Epidermal melanocyte (primary cell): Measurements from ENCODE around the gene HBG1.

Source experiments
- DNase-seq: peaks from one replicate; pipeline ENCODE4 v3.0.0; 2011; ENCODE audit warnings: low spot score; ENCODE audit not compliant: insufficient read length

Gene HBG1

DNA sequence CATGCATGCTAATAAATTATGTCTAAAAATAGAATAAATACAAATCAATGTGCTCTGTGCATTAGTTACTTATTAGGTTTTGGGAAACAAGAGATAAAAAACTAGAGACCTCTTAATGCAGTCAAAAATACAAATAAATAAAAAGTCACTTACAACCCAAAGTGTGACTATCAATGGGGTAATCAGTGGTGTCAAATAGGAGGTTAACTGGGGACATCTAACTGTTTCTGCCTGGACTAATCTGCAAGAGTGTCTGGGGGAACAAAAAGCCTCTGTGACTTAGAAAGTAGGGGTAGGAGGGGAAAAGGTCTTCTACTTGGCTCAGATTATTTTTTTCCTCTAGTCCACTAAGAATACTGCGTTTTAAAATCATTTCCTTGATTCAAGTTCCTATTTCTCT lies 22.0 kb downstream of the HBG1 start:
- DNase-seq: no peak

DNA sequence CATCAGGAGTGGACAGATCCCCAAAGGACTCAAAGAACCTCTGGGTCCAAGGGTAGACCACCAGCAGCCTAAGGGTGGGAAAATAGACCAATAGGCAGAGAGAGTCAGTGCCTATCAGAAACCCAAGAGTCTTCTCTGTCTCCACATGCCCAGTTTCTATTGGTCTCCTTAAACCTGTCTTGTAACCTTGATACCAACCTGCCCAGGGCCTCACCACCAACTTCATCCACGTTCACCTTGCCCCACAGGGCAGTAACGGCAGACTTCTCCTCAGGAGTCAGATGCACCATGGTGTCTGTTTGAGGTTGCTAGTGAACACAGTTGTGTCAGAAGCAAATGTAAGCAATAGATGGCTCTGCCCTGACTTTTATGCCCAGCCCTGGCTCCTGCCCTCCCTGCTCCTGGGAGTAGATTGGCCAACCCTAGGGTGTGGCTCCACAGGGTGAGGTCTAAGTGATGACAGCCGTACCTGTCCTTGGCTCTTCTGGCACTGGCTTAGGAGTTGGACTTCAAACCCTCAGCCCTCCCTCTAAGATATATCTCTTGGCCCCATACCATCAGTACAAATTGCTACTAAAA lies 22.8 kb downstream of the HBG1 start, which contains the start of gene HBB:
TSS of gene HBB (minus strand) at position 340 of the 579 bp plus-strand sequence. CDS start at position 290, 50 bp downstream.
- DNase-seq: no peak

DNA sequence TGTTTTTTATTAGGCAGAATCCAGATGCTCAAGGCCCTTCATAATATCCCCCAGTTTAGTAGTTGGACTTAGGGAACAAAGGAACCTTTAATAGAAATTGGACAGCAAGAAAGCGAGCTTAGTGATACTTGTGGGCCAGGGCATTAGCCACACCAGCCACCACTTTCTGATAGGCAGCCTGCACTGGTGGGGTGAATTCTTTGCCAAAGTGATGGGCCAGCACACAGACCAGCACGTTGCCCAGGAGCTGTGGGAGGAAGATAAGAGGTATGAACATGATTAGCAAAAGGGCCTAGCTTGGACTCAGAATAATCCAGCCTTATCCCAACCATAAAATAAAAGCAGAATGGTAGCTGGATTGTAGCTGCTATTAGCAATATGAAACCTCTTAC lies 24.2 kb downstream of the HBG1 start:
- DNase-seq: no peak

DNA sequence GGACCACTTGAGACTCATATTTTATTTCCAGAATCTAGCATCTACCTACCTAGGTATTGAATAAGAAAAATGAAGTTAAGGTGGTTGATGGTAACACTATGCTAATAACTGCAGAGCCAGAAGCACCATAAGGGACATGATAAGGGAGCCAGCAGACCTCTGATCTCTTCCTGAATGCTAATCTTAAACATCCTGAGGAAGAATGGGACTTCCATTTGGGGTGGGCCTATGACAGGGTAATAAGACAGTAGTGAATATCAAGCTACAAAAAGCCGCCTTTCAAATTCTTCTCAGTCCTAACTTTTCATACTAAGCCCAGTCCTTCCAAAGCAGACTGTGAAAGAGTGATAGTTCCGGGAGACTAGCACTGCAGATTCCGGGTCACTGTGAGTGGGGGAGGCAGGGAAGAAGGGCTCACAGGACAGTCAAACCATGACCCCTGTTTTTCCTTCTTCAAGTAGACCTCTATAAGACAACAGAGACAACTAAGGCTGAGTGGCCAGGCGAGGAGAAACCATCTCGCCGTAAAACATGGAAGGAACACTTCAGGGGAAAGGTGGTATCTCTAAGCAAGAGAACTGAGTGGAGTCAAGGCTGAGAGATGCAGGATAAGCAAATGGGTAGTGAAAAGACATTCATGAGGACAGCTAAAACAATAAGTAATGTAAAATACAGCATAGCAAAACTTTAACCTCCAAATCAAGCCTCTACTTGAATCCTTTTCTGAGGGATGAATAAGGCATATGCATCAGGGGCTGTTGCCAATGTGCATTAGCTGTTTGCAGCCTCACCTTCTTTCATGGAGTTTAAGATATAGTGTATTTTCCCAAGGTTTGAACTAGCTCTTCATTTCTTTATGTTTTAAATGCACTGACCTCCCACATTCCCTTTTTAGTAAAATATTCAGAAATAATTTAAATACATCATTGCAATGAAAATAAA lies 24.8 kb downstream of the HBG1 start:
- DNase-seq: no peak

GRCh38 chr11:5223686-5224085 lies 26.0 kb downstream of the HBG1 start:
- no peak for DNase-seq

GRCh38 chr11:5223146-5223545 lies 26.5 kb downstream of the HBG1 start:
- no peak for DNase-seq

- DNase-seq: no peak
Observed at GRCh38 chr11:5210376-5210885, 39.2 kb downstream of the HBG1 start.

DNA sequence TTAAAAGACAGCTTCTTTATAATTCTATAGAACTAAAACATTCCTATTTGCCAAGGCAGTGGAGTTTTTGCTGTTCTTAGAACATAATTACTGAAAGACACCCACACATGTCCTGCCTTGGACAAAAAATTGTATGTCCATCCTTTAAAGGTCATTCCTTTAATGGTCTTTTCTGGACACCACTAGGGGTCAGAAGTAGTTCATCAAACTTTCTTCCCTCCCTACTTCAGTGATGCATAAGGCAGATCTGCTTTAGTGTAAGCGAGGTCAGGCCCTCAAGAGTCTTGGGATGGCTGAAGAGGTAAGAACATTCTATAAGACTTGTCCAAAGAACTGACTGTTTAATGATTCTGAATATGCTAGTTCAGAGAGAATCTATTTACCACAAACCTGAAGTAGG lies 44.9 kb downstream of the HBG1 start:
- peak; percentile 40 for DNase-seq

GRCh38 chr11:5203366-5203765 lies 46.3 kb downstream of the HBG1 start:
- DNase-seq: no peak

DNA sequence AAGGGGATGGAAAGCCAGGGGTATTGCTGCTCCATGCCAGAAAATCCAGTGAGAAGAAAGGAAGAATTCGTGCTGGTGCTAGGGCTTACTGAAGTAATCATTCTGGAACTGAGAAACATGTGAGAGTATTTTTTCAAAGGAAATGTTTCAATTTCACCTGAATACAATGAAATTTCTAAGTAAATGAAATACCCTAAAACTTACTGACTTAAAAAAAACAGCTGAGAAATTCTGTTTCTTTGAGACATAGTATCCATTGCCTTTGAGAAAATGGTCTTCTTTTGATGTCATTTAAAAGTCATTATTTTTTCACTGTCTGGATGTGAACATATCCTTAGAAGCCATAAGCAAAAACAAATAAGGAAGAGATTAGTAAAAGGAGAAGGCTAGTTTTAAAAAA lies 49.1 kb downstream of the HBG1 start, which contains the start of gene OR51V1:
TSS of gene OR51V1 (minus strand) at position 101 of the 400 bp plus-strand sequence. CDS start at position 101, 0 bp downstream.
- DNase-seq: no peak

GRCh38 chr11:5198285-5198684 lies 51.4 kb downstream of the HBG1 start:
- no peak for DNase-seq
